HFFc6 (cell line): ENCODE data around the gene JOSD2. TPM values are rescaled to one million over a fixed set of nuclear protein-coding genes. Genes with fewer than 3 reads are reported as not detected.

Experiments used
- DNase-seq: peaks from one replicate; pipeline ENCODE4 v3.0.0-alpha.2; 2018
- H3K27ac Mint-ChIP-seq: 2 replicates; pipeline ENCODE4 v1.8.0; 2020; ENCODE audit warnings: mild to moderate bottlenecking, mixed read lengths
- H3K27me3 Mint-ChIP-seq: 2 replicates; pipeline ENCODE4 v1.8.0; 2021; ENCODE audit warnings: mild to moderate bottlenecking, moderate library complexity, mixed read lengths; ENCODE audit not compliant: insufficient read depth
- H3K36me3 Mint-ChIP-seq: 2 replicates; pipeline ENCODE4 v1.8.0; 2021; ENCODE audit warnings: low read depth, mixed read lengths
- H3K4me1 Mint-ChIP-seq: 2 replicates; pipeline ENCODE4 v1.8.0; 2020; ENCODE audit warnings: low read depth, mixed read lengths
- H3K4me3 Mint-ChIP-seq: 2 replicates; pipeline ENCODE4 v1.8.0; 2020; ENCODE audit warnings: mild to moderate bottlenecking, moderate library complexity, mixed read lengths
- H3K9me3 Mint-ChIP-seq: 2 replicates; pipeline ENCODE4 v1.8.0; 2020; ENCODE audit warnings: mild to moderate bottlenecking, mixed read lengths
- total RNA-seq, 6 experiments: library from RNA; stranded (reverse); fragmentation: NEBNext Ultra II Directional; extraction: Animal tissue kit (Norgen Biotek cat#: 25700); gene quantifications; 2 replicates in 1 of 6; 3 replicates in 5 of 6; pipeline ENCODE4 v1.2.3, GENCODE V29; 2021
- TF ChIP-seq, protein P1 (sequence below): fragments of 200-600 bp; sonication (generic); IDR thresholded peaks from 2 replicates; pipeline ENCODE4 v1.5.0; 2021; ENCODE audit warnings: antibody characterized with exemption, mild to moderate bottlenecking

The JOSD2 gene
- total RNA-seq, 6 experiments from 2014 or later: 62.7 to 86.3 (median 72.8) TPM

DNA sequence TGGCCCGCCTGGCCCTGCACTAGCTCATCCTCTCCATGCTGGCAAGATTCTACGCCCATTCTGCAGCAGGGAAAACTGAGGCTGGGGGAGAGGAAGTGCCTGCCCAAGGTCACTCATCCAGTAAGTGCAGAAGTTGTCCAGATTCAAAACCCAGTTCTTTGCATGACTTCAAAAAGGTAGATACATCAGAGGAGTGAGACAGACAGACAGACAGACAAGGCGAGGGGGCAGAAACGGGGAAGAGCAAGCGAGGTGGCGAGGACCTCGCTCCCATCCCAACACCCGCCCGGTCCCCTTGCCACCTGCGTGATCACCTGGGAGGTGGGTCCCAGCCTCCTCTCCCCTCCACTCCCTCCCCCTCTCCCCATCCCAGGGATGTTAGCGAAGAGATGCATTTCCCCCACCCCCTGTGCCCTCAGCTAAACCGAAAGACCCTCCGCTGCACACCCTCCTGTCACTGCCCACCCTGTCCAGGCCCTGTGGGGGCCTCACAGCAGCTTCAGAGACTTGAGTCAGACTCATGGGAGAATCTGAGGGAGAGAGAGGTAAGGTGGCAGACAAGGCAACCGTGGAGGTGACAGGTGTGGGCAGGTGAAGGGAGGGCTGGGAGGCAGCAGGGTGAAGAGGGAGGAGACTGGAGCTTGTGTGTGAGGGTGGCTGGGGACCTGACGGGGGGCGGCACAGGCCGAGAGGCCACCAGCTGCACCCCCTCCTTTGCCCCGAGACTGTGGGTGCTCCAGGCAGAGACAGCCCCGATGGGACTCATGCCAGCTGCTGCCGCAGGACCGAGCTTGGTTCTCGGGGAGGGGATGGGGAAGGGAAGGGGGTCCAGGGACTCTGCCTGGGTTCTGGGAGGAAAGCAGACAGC, 38.3 kb upstream of the JOSD2 start:
- TF ChIP-seq, protein P1, sequence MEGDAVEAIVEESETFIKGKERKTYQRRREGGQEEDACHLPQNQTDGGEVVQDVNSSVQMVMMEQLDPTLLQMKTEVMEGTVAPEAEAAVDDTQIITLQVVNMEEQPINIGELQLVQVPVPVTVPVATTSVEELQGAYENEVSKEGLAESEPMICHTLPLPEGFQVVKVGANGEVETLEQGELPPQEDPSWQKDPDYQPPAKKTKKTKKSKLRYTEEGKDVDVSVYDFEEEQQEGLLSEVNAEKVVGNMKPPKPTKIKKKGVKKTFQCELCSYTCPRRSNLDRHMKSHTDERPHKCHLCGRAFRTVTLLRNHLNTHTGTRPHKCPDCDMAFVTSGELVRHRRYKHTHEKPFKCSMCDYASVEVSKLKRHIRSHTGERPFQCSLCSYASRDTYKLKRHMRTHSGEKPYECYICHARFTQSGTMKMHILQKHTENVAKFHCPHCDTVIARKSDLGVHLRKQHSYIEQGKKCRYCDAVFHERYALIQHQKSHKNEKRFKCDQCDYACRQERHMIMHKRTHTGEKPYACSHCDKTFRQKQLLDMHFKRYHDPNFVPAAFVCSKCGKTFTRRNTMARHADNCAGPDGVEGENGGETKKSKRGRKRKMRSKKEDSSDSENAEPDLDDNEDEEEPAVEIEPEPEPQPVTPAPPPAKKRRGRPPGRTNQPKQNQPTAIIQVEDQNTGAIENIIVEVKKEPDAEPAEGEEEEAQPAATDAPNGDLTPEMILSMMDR: no peak
- no peaks in the 10 kb centered on the region for H3K36me3 Mint-ChIP-seq
- peaks cover 20% of the 10 kb centered on the region for H3K27me3 Mint-ChIP-seq
- H3K9me3 Mint-ChIP-seq: no peaks in the 10 kb centered on the region
- H3K4me3 Mint-ChIP-seq: no peak overlapping the region
- no peaks in the 10 kb centered on the region for H3K4me1 Mint-ChIP-seq
- no peak overlapping the region for H3K27ac Mint-ChIP-seq
- no peak for DNase-seq

DNA sequence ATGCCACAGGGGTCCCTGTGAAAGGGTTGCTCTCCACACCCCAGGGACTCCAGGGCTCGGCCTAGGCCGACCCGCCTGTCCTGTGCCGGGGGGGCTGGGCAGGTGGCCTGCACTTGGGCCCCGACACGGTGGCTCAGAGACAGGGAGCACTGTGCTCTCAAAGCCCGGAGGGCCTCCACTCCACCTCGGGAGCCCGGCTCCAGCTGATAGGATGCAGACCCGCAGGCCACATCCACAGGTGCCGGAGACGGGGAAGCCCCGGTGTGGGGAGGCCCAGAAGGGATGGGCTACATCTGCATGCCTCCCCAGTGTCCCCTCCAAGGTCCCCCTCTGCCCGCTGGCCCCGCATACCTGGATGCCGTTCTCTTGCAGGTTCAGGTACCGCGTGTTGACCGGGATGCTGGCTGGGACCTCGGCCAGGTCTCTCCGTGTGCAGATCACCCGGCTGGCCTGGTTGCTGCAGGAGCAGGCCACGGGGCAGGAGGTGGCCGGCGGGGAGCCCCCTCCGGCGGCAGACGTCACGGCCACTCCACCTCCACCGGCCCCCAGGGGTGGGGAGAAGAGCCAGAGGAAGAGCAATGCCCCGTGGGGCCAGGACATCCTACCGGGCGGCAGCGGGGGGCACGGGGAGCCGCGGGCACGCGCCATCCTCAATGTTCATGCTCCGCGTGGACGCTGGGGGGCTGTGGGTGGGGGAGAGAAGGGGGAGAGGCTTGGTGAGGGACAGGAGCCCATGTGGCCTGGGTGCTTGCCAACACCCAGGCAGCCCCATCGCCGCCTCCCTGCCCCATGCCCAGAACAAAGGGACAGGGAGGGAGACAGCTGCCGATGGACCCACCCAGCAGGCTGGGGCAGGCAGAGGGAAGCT, 37.4 kb upstream of the JOSD2 start:
- no peak for DNase-seq
- H3K36me3 Mint-ChIP-seq: no peaks in the 10 kb centered on the region
- TF ChIP-seq, protein P1: no peak
- peaks cover 19% of the 10 kb centered on the region for H3K27me3 Mint-ChIP-seq
- H3K4me1 Mint-ChIP-seq: no peaks in the 10 kb centered on the region
- no peaks in the 10 kb centered on the region for H3K9me3 Mint-ChIP-seq
- H3K4me3 Mint-ChIP-seq: no peak overlapping the region
- no peak overlapping the region for H3K27ac Mint-ChIP-seq

DNA sequence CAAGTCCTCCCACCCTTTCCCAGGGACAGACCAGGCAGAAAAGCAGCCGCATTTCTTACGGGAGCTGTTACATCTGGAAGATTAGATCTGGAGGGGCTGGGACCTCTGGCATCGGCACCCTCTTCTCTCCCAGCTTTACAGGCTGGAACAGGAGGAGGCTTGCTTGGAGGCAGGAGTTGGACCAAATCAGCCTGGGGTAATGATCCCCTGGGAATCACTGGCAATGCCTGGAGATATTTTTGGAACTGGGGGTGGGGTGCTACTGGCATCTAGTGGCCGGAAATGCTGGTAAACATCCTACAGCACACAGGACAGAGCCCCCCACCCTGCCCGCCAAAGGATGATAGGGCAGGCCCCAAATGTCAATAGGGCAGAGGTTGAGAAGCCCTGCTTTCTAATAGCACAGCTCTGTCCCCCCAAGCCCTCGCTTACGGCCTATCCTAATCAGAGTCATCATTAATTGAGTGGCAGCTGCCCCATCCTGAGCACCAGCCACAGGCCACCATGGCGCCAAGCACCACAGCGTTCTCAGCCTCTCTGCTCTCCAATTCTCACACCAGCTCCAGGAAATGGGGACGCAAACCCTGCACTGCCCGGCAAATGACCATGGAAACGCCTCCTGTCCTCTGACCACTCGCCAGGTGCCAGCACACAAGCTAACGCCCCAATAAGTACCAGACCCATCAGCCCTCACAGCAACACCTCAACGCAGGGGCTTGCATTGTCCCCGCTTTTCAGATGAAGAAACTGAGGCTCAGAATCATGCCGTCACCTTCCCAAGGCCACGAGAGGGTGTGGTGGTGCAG, 36.6 kb upstream of the JOSD2 start:
- H3K27me3 Mint-ChIP-seq: peaks cover 12% of the 10 kb centered on the region
- no peak overlapping the region for H3K4me3 Mint-ChIP-seq
- TF ChIP-seq, protein P1: no peak
- H3K36me3 Mint-ChIP-seq: no peaks in the 10 kb centered on the region
- H3K27ac Mint-ChIP-seq: no peak overlapping the region
- H3K9me3 Mint-ChIP-seq: no peaks in the 10 kb centered on the region
- no peak for DNase-seq
- no peaks in the 10 kb centered on the region for H3K4me1 Mint-ChIP-seq

DNA sequence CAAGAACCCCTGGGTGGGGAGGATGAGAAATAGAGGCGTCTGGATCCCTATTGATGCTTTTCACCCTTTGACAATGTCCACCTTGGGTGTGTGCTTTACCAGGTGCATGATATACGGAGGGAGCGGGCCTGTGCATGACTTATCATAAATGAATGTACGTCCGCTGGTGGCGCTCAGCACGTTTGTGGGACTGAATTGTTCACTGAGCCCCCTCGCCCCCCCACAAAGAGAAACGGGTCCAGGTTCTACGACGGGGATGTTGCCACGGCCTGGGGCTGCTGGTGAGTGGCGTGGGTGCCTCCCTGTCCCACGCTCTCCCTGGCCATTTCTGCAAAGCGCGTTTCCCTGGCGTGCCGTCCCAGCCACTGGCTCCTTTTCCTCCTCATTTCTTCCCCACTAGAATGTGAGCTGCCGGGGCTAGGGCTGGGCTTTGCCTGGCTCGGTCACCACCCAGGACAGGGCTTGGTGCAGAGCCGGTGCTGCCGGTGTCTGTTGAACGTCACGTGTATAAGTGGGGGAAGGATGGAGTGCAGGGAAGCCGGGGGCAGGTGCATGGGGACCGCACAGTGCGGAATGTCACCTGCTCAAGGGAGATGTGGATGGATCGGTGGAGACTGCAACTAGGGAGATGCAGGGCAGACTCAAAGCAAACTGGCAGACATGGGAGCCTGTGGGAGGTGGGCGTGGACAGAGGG, 35.7 kb upstream of the JOSD2 start:
- no peaks in the 10 kb centered on the region for H3K36me3 Mint-ChIP-seq
- no peaks in the 10 kb centered on the region for H3K9me3 Mint-ChIP-seq
- no peak overlapping the region for H3K27ac Mint-ChIP-seq
- TF ChIP-seq, protein P1: no peak
- H3K27me3 Mint-ChIP-seq: peaks cover 6% of the 10 kb centered on the region
- DNase-seq: no peak
- no peaks in the 10 kb centered on the region for H3K4me1 Mint-ChIP-seq
- no peak overlapping the region for H3K4me3 Mint-ChIP-seq

DNA sequence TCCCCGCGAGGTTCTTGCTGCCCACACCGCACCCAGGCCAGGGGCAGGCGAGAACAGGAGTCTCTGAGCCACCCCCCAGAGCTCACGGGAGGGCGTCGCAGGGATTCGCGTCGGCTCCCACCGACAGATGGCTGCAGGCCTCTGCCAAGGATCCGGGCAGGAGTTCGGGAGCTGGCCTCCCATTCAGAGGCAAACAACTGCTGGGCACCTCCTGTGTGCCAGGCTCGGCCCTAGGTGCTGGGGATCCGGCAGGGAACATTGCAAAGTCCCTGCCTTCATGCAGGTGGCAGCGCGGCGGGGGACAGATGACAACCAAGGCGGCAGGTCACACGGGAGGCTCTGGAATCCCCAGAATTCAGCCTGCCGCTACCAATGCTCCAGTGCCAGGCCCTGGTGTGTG, 32.0 kb upstream of the JOSD2 start:
- Mint-ChIP-seq H3K4me1 (no peaks in the 10 kb centered on the region), H3K27me3 (peaks cover 3% of the 10 kb centered on the region; the same call in 1 of the 2 replicates), H3K36me3 (no peaks in the 10 kb centered on the region), H3K27ac (no peak overlapping the region), H3K9me3 (no peaks in the 10 kb centered on the region), H3K4me3 (no peak overlapping the region)
- DNase-seq: no peak
- TF ChIP-seq, protein P1: no peak
